ENCODE measurements around the gene HBG2.
"Not testable (repeated sequence)": the region's sequence is repeated elsewhere in the genome, so short reads cannot be mapped to it uniquely, and the experiment has no call there.

The HBG2 gene

DNA sequence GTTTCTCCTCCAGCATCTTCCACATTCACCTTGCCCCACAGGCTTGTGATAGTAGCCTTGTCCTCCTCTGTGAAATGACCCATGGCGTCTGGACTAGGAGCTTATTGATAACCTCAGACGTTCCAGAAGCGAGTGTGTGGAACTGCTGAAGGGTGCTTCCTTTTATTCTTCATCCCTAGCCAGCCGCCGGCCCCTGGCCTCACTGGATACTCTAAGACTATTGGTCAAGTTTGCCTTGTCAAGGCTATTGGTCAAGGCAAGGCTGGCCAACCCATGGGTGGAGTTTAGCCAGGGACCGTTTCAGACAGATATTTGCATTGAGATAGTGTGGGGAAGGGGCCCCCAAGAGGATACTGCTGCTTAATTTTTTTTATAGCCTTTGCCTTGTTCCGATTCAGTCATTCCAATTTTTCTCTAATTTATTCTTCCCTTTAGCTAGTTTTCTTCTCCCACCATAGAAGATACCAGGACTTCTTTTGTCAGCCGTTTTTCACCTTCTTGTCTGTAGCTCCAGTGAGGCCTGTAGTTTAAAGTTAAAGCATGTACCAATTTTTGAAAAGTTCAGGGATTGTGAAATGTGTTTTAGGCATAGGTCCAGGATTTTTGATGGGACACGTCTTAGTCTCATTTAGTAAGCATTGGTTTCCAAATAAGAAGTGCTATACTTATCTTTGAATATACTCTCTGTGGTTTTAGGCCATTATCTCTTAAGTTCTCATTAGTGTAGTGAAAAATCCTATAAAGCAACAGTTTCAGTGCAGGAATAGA, at the start of gene HBG2:
Gene HBG2, minus strand, starts transcription at position 136 of the 768 bp plus-strand sequence. Its CDS starts 53 bp downstream, at position 83.
- DNase-seq (ENCODE audit: low read depth in 1 of 2, low spot score in 1 of 2) = not testable (repeated sequence)

DNA sequence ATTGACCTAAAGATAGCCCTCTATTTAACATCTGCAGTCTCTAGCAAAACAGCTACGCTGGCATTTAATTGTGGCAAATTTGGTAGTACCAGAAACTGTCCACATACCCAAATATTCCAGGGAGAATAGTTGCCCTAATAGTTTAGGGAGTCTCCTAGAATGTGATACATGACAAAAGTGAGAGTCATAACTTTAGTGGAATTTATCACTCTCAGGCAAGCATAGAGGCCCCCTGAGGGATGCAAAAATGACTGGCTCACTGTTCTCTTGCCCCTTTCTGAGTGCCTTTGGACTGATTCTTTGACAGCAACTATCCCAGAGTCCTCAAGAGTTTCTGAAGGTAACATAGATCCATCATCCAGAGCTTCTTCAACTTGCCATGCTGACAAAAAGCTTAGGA, 49.5 kb upstream of the HBG2 start:
- no peak for DNase-seq (ENCODE audit: low read depth in 1 of 2, low spot score in 1 of 2)

DNA sequence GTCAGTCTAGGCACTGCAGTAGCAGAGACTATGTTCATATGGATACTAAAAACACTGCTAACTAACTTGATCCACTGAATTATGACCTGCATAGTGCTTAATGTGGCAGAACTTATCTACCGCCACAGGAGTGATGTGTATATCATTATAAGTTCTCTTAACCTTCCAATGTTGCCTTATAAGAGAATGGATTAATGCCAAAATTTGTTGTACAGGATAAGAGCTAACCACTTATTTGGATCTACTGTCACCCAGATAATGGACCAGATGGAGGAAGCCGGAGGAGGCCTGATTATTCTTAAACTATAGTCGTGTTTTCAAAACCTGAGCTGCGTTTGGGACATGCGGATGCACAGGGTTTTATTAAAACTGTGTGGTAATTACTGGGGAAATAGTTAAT, 49.0 kb upstream of the HBG2 start:
- DNase-seq (ENCODE audit: low read depth in 1 of 2, low spot score in 1 of 2) = no peak

DNA sequence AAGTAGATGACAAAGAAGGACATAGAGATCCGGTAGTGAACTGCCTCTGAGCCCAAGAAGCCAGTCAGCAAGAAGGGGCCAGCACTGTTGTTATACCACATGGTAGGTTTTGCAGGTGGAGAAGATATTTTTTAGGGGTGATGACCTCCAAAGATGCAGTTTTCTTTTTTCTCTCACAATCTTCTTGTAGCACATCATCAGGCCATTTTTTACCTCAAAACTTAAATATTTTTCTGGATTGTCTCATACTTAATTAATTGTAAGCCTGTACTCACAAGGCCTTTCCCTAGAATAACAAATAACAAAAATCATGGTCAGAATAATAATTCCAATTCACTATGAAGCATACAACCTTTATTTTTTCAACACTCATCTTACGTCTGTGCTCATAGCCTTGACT, 47.3 kb upstream of the HBG2 start, which contains the start of gene OR51B4:
Gene OR51B4, minus strand, starts transcription at position 101 of the 400 bp plus-strand sequence. Its CDS starts 0 bp downstream, at position 101.
- DNase-seq (ENCODE audit: low read depth in 1 of 2, low spot score in 1 of 2) = no peak

DNA sequence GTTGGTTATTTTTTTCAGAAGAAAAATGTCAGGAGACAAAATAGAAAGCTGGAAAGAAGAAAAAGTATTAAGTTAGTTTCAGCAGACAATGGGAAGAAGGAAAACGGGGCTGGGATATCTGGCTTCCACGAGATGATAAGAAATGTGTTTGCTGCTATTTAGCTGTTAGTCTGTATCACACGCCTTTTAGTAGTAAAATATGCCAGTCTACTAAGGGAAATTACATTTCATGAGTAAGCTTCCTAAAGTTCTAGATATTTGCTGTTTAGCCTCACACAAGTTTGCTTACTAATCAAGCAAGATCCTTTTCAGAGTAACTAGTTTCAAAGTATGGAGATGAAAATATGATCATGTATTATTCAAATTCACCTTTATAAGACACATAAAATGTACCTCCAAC, 45.7 kb upstream of the HBG2 start:
- DNase-seq (ENCODE audit: low read depth in 1 of 2, low spot score in 1 of 2) = no peak

DNA sequence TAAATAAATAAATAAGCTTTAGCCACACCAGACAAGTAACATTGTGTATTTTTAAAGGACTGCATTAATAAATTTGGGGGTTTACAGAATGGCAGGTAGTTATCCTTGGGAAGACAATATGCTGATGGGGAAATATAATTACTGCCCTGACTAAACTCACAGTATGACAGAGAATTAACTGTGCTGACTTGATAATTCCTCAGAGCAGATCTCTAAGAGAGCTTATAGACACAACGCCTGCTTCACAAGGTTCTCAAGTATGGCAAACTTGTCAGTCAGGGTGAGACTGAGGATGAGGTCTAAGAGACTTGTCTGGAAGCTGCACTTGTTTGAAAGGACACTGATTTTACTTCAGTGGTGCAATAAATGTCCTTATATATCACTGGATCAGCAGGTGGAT, 43.9 kb upstream of the HBG2 start:
- DNase-seq (ENCODE audit: low read depth in 1 of 2, low spot score in 1 of 2) = no peak

DNA sequence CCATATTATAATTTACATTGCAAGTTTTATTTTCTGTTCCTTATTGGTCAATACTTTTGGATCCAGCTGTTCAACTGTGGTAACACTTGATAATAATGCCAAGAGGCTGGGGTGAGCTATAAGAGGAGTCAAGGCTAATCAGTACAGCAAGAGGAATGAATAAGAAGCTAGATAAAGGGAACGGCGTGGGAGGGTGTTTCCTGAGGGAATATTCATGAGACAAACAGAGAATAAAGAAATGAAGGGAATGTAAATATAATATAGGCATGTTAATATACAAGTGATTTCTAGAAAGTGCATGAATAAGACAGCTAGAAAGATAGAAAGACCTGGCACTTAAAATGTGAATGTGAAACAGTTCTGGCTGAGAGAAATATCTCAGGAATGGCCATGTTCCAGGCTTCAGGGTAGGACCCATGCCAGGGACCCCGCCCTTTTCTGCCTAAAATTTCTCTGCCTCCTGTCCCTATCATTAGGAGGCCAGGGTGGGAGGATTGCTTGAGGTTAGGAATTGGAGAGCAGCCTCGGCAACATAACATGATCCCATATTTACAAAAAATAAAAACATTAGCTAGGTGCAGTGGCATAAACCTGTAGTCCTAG, 43.2 kb upstream of the HBG2 start:
- no peak for DNase-seq (ENCODE audit: low read depth in 1 of 2, low spot score in 1 of 2)

DNA sequence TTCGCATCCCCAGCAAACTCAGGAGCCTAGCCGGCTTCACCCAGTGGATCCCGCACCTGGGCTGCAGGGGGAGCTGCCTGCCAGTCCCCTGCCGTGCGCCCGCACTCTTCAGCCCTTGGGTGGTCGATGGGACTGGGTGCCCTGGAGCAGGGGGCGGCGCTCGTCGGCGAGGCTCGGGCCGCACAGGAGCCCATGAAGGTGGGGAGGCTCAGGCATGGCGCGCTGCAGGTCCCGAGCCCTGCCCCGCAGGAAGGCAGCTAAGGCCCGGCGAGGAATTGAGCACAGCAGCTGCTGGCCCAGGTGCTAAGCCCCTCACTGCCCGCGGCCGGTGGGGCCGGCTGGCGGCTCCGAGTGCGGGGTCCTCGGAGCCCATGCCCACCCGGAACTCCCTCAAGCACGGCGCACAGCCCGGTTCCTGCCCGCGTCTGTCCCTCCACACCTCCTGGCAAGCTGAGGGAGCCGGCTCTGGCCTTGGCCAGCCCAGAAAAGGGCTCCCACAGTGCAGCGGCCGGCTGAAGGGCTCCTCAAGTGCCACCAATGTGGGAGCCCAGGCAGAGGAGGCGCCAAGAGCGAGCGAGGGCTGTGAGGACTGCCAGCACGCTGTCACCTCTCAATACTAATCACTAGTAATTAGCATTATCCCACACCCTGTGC, 39.9 kb upstream of the HBG2 start:
- not testable (repeated sequence) for DNase-seq (ENCODE audit: low read depth in 1 of 2, low spot score in 1 of 2)

DNA sequence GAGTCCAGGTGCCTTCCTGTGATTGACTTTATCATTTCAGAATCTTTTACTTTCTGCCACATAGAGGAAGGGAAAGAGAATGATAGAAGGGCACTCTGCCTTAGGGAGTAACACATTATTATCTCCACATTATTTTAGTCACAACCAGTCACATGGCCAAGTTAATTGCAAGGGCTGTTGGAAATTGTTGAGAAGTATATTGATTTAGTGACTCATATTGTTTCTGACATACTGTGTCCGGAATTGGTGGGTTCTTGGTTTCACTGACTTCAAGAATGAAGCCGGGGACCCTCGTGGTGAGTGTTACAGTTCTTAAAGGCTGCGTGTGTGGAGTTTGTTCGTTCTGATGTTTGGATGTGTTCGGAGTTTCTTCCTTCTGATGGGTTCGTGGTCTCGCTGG, 38.4 kb upstream of the HBG2 start:
- no peak for DNase-seq (ENCODE audit: low read depth in 1 of 2, low spot score in 1 of 2)

DNA sequence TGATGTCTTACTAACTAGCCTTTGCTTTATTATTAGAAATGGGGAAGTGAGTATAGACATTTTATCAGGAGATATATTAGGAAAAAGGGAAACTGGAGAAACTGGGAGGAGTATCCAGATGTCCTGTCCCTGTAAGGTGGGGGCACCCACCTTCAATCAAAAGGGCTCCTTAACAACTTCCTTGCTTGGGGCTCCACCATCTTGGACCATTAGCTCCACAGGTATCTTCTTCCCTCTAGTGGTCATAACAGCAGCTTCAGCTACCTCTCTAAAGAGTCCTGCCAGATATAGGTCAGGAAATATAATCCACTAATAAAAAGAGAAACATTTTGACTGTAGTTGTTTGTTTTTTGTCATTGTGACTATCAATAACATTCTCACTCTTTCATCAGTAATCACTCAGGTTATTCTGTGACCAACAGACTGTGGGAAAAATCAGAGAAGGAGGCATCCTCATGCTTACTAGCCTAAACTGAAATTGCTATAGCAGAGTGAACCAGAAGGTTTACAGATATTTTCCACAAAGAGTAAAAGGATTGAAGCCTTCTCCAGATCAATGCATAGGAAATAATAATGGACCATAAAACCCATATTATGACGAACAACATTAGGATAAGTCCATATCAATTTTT, 36.7 kb upstream of the HBG2 start:
- DNase-seq (ENCODE audit: low read depth in 1 of 2, low spot score in 1 of 2) = no peak

DNA sequence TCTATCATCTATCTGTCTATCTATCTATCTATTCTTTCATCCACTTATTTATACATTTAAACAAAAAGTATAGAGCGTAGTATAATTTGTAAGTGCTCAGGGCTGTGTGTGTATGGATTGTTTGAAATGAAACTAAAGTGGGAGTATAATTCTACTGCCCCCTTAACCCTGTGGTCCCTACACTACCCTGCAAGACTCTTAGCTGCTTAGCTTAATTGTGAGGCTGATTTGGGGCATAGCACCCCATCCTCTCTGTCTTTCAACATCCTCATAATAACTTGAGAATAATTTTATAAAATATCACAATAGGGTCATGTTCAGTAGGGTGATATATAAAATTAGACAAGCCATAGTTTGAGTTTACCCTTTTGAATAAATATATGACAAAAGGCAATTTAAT, 35.5 kb upstream of the HBG2 start:
- DNase-seq (ENCODE audit: low read depth in 1 of 2, low spot score in 1 of 2) = no peak

DNA sequence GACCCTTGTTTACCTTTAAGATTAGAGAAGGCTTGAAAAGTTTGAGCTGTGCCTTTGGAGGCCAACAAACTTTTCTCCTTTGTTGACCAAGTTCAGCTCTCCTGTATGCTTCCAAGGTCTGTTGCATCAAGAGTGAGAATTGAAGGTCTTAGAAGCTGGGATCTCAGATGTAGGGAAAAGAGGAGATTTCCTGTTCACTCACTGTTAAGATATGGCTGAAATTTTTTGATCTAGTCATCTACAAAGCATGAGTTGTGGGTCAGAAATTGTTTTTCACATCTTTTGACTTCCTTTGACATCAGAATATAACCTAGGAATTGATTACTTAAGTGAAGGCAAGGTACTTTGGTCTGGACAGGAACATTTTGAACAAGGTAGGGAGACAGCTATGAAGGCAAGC, 35.1 kb upstream of the HBG2 start:
- DNase-seq (ENCODE audit: low read depth in 1 of 2, low spot score in 1 of 2) = no peak

DNA sequence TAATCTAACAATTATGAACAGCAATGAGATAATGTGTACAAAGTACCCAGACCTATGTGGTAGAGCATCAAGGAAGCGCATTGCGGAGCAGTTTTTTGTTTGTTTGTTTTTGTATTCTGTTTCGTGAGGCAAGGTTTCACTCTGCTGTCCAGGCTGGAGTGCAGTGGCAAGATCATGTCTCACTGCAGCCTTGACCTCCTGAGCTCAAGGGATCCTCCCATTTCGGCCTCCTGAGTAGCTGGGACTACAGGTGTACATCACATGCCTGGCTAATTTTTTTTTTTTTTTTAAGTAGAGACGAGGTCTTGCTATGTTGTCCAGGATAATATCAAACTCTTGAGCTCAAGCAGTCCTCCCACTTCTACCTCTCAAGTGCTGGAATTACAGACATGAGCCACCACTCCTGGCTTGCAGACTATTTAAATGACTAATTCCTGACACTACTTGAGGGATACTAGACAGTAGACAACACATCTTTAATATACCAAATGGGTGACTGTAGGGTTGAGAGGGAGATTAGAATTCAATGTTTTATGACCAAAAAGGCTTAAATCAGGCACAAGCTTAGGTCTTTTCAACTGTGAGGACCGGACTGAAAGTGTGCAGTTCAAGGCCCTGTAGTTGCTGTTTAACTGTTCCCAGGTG, 34.4 kb upstream of the HBG2 start:
- no peak for DNase-seq (ENCODE audit: low read depth in 1 of 2, low spot score in 1 of 2)

DNA sequence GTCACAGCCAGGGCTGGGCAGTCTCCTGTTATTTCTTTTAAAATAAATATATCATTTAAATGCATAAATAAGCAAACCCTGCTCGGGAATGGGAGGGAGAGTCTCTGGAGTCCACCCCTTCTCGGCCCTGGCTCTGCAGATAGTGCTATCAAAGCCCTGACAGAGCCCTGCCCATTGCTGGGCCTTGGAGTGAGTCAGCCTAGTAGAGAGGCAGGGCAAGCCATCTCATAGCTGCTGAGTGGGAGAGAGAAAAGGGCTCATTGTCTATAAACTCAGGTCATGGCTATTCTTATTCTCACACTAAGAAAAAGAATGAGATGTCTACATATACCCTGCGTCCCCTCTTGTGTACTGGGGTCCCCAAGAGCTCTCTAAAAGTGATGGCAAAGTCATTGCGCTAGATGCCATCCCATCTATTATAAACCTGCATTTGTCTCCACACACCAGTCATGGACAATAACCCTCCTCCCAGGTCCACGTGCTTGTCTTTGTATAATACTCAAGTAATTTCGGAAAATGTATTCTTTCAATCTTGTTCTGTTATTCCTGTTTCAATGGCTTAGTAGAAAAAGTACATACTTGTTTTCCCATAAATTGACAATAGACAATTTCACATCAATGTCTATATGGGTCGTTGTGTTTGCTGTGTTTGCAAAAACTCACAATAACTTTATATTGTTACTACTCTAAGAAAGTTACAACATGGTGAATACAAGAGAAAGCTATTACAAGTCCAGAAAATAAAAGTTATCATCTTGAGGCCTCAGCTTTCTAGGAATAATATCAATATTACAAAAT, 33.7 kb upstream of the HBG2 start:
- DNase-seq (ENCODE audit: low read depth in 1 of 2, low spot score in 1 of 2) = no peak

DNA sequence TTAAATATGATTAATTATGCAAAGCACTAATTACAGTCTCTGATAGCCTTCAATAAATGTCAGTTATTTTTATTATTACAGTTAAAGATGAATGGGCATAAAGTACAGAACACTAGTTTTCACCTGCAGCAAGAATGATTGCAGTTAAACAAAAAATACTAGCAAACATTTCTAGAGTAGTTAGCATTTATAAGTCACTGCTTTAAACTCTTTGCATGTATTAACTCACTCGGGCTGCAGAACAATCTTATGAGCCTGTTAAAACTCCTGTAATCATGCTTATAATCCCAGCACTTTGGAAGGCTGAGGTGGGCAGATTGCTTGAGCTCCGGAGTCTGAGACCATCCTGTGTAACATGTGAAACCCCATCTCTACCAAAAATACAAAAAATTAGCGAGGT, 32.3 kb upstream of the HBG2 start:
- no peak for DNase-seq (ENCODE audit: low read depth in 1 of 2, low spot score in 1 of 2)

DNA sequence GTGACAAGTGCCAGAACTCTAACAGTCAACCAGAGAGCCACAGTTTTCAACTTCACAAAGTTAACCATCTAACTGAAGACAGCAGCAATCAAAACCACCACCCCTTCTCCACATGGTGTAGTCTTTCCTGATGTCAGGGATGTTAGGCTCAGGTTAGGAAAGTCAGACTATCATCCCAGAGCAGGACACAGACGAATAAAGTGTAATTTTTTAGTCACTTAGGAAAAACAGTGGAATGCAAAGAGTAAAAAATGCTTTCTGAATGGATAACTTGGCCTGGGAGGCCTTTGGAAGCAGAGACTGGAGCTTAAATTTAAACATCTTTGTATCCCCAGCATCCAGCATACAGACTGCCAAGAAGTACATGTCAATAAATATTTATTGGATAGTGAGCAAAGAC, 31.8 kb upstream of the HBG2 start:
- DNase-seq (ENCODE audit: low read depth in 1 of 2, low spot score in 1 of 2) = no peak

DNA sequence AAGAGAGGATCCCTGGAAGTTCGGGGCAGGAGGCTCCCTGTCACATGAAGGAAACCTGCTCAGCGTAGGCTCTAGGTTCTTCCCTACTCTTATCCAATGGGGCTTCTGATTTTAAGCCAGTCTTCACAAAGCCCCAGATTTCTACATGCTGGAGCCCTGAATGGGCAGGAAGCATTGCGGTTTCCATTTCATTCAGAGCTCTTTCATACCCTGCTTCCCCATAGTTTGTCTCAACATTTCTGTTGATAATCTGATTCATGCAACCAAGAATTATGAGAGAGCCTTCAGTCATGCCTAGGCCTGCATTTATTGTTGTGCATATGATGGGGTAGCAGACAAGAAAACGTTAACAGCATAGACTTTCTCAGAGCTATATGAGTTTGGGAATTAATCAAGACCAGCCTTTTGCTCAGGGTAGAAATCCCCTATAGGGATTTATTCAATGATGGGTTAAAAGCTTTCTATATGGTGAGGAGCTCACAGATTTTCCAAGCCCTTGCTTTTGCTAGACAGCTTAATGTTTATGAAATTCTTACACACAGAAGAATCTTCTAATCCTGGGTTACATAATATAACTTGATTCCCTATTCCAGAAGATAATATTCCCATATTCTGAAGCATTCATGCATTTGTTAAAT, 31.2 kb upstream of the HBG2 start:
- no peak for DNase-seq (ENCODE audit: low read depth in 1 of 2, low spot score in 1 of 2)

DNA sequence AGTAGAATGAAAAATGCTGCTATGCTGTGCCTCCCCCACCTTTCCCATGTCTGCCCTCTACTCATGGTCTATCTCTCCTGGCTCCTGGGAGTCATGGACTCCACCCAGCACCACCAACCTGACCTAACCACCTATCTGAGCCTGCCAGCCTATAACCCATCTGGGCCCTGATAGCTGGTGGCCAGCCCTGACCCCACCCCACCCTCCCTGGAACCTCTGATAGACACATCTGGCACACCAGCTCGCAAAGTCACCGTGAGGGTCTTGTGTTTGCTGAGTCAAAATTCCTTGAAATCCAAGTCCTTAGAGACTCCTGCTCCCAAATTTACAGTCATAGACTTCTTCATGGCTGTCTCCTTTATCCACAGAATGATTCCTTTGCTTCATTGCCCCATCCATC, 30.1 kb upstream of the HBG2 start:
- DNase-seq (ENCODE audit: low read depth in 1 of 2, low spot score in 1 of 2) = no peak

DNA sequence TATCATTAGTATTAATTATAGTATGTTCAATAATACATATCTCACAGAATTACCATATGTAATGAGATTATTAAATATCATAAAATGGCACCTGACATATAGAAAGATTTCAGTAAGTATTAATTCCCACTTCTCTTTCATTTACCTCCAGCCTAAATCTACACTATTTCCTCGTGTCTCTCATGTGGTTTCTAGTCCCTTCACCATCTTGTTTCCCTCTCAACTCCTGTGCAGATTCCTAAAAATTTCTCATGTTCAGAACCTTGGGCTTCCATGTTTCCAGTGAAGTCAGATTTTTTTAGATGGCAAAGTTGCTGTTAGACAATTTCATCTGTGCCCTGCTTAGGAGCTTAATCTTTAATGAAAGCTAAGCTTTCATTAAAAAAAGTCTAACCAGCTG, 29.3 kb upstream of the HBG2 start:
- DNase-seq (ENCODE audit: low read depth in 1 of 2, low spot score in 1 of 2) = no peak

DNA sequence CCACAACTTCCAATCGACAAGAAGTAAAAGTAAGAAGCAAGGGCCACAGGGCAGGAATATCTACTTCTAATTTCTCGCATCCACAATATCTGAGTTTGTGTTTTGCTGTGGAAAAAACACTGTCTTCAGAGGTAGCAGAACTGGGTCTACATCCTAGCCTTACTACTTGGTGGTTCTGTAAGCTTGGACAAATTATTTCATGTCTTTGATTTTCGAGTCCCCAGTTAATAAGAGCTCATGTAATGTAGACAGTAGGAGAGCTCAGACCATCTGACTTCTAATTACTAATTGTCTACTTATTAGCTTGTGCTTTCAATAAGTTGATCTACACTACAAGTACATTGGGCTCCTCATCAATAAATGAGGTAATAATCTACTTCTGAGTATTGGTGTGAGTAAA, 28.5 kb upstream of the HBG2 start:
- no peak for DNase-seq (ENCODE audit: low read depth in 1 of 2, low spot score in 1 of 2)

All from activated T-helper 1 cell treated with anti-CD3 and anti-CD28 coated beads, Interleukin-2, amount 50 U/mL, for 16 hours (primary cell).